ENCODE results near the gene SHFL. TPM values are rescaled to one million over a fixed set of nuclear protein-coding genes. Genes with fewer than 3 reads are reported as not detected.
A peak's percentile ranks its signal among the peaks of the same experiment; 100 is the strongest.

The SHFL gene
- total RNA-seq, 1 experiment from 2014 or later, result 21.1 TPM

DNA sequence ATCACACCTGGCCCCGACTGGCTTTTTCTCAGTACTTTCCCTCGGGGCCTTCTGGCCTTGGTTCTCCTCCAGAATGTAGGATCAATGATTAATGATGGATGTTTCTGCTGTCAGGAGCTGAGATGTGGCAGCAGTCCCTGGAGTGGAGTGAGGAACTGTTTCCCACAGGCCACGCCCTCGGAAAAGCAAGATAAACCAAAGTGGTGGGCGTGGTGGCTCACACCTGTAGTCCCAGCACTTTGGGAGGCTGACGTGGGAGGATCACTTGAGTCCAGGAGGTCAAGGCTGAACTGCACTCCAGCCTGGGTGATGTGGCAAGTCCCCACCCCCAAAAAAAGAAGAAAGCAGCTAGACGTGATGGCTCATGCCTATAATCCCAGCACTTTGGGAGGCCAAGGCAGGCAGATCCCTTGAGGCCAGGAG is 7.1 kb upstream of the SHFL start:
- Mint-ChIP-seq H3K4me1 (no peaks in the 10 kb centered on the region), H3K27me3 (ENCODE audit: low read depth) (peaks cover 56% of the 10 kb centered on the region), H3K4me3 (no peak overlapping the region), H3K27ac (peak overlapping the region in 1 of 3 experiments; percentile 48; a peak in 1 of 7 replicates), H3K36me3 (ENCODE audit: insufficient read depth in 1 of 3, low read depth in 3 of 3) (peaks cover 0 to 2% (median 0%) of the 10 kb centered on the region in 3 experiments; a peak in 1 of 7 replicates), H3K9me3 (peaks cover 6 to 7% of the 10 kb centered on the region in 2 experiments; a peak in 4 of 5 replicates)
- H2AFZ ChIP-seq (ENCODE audit: low read length), result no peak overlapping the region
- H3K27me3 ChIP-seq (ENCODE audit: insufficient read depth, low read length), result no peaks in the 10 kb centered on the region; the same call in 1 of the 2 replicates
- no peak overlapping the region for H2BK15ac ChIP-seq (ENCODE audit: low read depth, low read length)
- H3K27ac ChIP-seq (ENCODE audit: insufficient read length, low read depth, low read length), result no peak overlapping the region
- H4K5ac ChIP-seq (ENCODE audit: insufficient read length, low read depth, low read length), result no peak overlapping the region
- no peak for DNase-seq
- H2AK5ac ChIP-seq (ENCODE audit: insufficient read length, low read length), result no peak overlapping the region
- H4K8ac ChIP-seq (replicated peaks; ENCODE audit: insufficient read length, low read depth, low read length), result no peak overlapping the region
- no peak overlapping the region for H2BK20ac ChIP-seq (ENCODE audit: low read depth, low read length, poor library complexity, severe bottlenecking)
- no peak overlapping the region for H3K14ac ChIP-seq (ENCODE audit: insufficient read depth, low read length)
- H4K91ac ChIP-seq (ENCODE audit: insufficient read length, low read depth, low read length), result no peak overlapping the region
- H2BK120ac ChIP-seq (ENCODE audit: low read depth, low read length, poor library complexity, severe bottlenecking), result no peak overlapping the region
- H4K20me1 ChIP-seq (ENCODE audit: control insufficient read depth, insufficient read depth, insufficient read length), result no peaks in the 10 kb centered on the region
- WGBS (ENCODE audit: extremely low coverage, insufficient read length, low lambda C conversion rate), result no CpG with 5 or more reads among the region's 7 CpGs
- H3K4me2 ChIP-seq (ENCODE audit: insufficient read depth, insufficient read length, low read length), result no peak overlapping the region
- TF ChIP-seq CTCF (conservative IDR thresholded peaks at IDR 0.05), result no peak
- H3K4ac ChIP-seq (ENCODE audit: low read depth, low read length), result no peak overlapping the region
- no peak overlapping the region for H3K23ac ChIP-seq (ENCODE audit: insufficient read length, low read depth, low read length)
- H3K9me3 ChIP-seq (ENCODE audit: control insufficient read depth, low read depth, low read length), result no peaks in the 10 kb centered on the region
- H3K23me2 ChIP-seq (ENCODE audit: insufficient read length, low read depth, low read length, poor library complexity, severe bottlenecking), result no peaks in the 10 kb centered on the region
- H3K9ac ChIP-seq (ENCODE audit: extremely low read depth, insufficient read length, low read length), result no peak overlapping the region
- H2BK12ac ChIP-seq (ENCODE audit: insufficient read length, low read depth, low read length), result no peak overlapping the region
- H3K18ac ChIP-seq (ENCODE audit: insufficient read length, low read depth, low read length), result no peak overlapping the region
- no peak overlapping the region for H3K56ac ChIP-seq (ENCODE audit: insufficient read length, low read depth, low read length)
- no peaks in the 10 kb centered on the region for H3K79me2 ChIP-seq (ENCODE audit: insufficient read depth, low read length)
- no peak overlapping the region for H3T11ph ChIP-seq (ENCODE audit: low read length)
- no peaks in the 10 kb centered on the region for H3K79me1 ChIP-seq (ENCODE audit: insufficient read depth, low read depth, low read length, poor library complexity, severe bottlenecking)
- H3K4me1 ChIP-seq (ENCODE audit: insufficient read depth, low read length), result no peaks in the 10 kb centered on the region
- no peak overlapping the region for H2BK5ac ChIP-seq (ENCODE audit: insufficient read length, low read length)

All from H9 (cell line).